Smooth muscle cell of the brain vasculature (primary cell): ENCODE data around the gene CHID1.

Source experiments
- DNase-seq: peaks from one replicate; pipeline ENCODE4 v3.0.0-alpha.2; 2012; ENCODE audit warnings: low read depth, low spot score

Gene CHID1

GRCh38 chr11:850775-851763, 59.5 kb downstream of the CHID1 start:
- DNase-seq: no peak

- DNase-seq: no peak
Observed at GRCh38 chr11:849951-850774, 60.4 kb downstream of the CHID1 start.

- no peak for DNase-seq
Observed at GRCh38 chr11:849104-849824, 61.3 kb downstream of the CHID1 start.

GRCh38 chr11:848380-848931, 62.2 kb downstream of the CHID1 start:
- no peak for DNase-seq

GRCh38 chr11:847876-848275, 62.7 kb downstream of the CHID1 start:
- DNase-seq: no peak

GRCh38 chr11:846496-847098, 64.0 kb downstream of the CHID1 start:
- no peak for DNase-seq

- DNase-seq: no peak
Observed at GRCh38 chr11:845872-846495, 64.6 kb downstream of the CHID1 start.

- peak; percentile 82 for DNase-seq
Observed at GRCh38 chr11:844693-845644, 65.6 kb downstream of the CHID1 start.

- DNase-seq: peak; percentile 77
Observed at GRCh38 chr11:843818-844692, 66.6 kb downstream of the CHID1 start.

GRCh38 chr11:843086-843734, 67.4 kb downstream of the CHID1 start:
- no peak for DNase-seq

- DNase-seq: no peak
Observed at GRCh38 chr11:842370-843002, 68.1 kb downstream of the CHID1 start, which contains the start of the genes POLR2L and TSPAN4. TSS of gene POLR2L (minus strand) at chr11:842529. CDS start at chr11:842508, 21 bp downstream. TSS of gene TSPAN4 (plus strand) at chr11:842852. CDS start at chr11:850305, 7,453 bp downstream.

- no peak for DNase-seq
Observed at GRCh38 chr11:841981-842369, 68.6 kb downstream of the CHID1 start.

GRCh38 chr11:839875-840617, 70.6 kb downstream of the CHID1 start:
- no peak for DNase-seq

- DNase-seq: no peak
Observed at GRCh38 chr11:839280-839623, 71.4 kb downstream of the CHID1 start.

GRCh38 chr11:838441-839279, 72.0 kb downstream of the CHID1 start:
- DNase-seq: no peak

GRCh38 chr11:837990-838307, 72.7 kb downstream of the CHID1 start:
- DNase-seq: no peak
